Tibial artery (tissue), 4 donors: Measurements from ENCODE around the gene KIF24.

Experiments used
- DNase-seq, 2 donors: peaks; one replicate each; pipeline ENCODE4 v3.0.0-alpha.2; 2019
- H3K27ac ChIP-seq, 2 donors: fragments of 200-600 bp; sonication (generic) in 1 of 2; 1 replicate in 1 of 2; 2 replicates in 1 of 2; pipeline ENCODE4 v1.5.1; 2018 to 2019; ENCODE audit warnings: mild to moderate bottlenecking in 1 of 2
- H3K27me3 ChIP-seq, 2 donors: fragments of 200-600 bp; sonication (generic) in 1 of 2; one replicate each; pipeline versions ENCODE4 v1.5.1 to v1.6.0; 2016 to 2019
- H3K36me3 ChIP-seq, 3 donors: fragments of 200-600 bp; sonication (generic) in 2 of 3; one replicate each; pipeline ENCODE4 v1.5.1; 2016 to 2019; ENCODE audit warnings: mild to moderate bottlenecking in 2 of 3
- H3K4me1 ChIP-seq, 4 donors: fragments of 200-600 bp; sonication (generic) in 2 of 4; 1 replicate in 3 of 4; 2 replicates in 1 of 4; pipeline ENCODE4 v1.5.1; 2016 to 2019
- H3K4me3 ChIP-seq, 2 donors: fragments of 200-600 bp; sonication (generic) in 1 of 2; 1 replicate in 1 of 2; 2 replicates in 1 of 2; pipeline ENCODE4 v1.5.1; 2018 to 2019; ENCODE audit warnings: mild to moderate bottlenecking in 2 of 2
- H3K9me3 ChIP-seq, 3 donors: fragments of 200-600 bp; sonication (generic) in 1 of 3; one replicate each; pipeline ENCODE4 v1.5.1; 2016 to 2019
- intact Hi-C: fragments of 100-400 bp; cut with DNase I; formaldehyde crosslinking; loops from one replicate; pipeline ENCODE4 v1.15.0; 2023; ENCODE audit warnings: low total_unique reads
- TF ChIP-seq, protein P1 (sequence below), 2 experiments: fragments of 200-600 bp in 1 of 2; fragments of 450-650 bp in 1 of 2; IDR thresholded peaks; one replicate each; pipeline ENCODE4 v1.5.1; 2017 to 2019; ENCODE audit warnings: antibody characterized with exemption in 2 of 2, mild to moderate bottlenecking in 1 of 2, moderate library complexity in 1 of 2

The KIF24 gene, protein sequence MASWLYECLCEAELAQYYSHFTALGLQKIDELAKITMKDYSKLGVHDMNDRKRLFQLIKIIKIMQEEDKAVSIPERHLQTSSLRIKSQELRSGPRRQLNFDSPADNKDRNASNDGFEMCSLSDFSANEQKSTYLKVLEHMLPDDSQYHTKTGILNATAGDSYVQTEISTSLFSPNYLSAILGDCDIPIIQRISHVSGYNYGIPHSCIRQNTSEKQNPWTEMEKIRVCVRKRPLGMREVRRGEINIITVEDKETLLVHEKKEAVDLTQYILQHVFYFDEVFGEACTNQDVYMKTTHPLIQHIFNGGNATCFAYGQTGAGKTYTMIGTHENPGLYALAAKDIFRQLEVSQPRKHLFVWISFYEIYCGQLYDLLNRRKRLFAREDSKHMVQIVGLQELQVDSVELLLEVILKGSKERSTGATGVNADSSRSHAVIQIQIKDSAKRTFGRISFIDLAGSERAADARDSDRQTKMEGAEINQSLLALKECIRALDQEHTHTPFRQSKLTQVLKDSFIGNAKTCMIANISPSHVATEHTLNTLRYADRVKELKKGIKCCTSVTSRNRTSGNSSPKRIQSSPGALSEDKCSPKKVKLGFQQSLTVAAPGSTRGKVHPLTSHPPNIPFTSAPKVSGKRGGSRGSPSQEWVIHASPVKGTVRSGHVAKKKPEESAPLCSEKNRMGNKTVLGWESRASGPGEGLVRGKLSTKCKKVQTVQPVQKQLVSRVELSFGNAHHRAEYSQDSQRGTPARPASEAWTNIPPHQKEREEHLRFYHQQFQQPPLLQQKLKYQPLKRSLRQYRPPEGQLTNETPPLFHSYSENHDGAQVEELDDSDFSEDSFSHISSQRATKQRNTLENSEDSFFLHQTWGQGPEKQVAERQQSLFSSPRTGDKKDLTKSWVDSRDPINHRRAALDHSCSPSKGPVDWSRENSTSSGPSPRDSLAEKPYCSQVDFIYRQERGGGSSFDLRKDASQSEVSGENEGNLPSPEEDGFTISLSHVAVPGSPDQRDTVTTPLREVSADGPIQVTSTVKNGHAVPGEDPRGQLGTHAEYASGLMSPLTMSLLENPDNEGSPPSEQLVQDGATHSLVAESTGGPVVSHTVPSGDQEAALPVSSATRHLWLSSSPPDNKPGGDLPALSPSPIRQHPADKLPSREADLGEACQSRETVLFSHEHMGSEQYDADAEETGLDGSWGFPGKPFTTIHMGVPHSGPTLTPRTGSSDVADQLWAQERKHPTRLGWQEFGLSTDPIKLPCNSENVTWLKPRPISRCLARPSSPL (N-terminal part only)

DNA sequence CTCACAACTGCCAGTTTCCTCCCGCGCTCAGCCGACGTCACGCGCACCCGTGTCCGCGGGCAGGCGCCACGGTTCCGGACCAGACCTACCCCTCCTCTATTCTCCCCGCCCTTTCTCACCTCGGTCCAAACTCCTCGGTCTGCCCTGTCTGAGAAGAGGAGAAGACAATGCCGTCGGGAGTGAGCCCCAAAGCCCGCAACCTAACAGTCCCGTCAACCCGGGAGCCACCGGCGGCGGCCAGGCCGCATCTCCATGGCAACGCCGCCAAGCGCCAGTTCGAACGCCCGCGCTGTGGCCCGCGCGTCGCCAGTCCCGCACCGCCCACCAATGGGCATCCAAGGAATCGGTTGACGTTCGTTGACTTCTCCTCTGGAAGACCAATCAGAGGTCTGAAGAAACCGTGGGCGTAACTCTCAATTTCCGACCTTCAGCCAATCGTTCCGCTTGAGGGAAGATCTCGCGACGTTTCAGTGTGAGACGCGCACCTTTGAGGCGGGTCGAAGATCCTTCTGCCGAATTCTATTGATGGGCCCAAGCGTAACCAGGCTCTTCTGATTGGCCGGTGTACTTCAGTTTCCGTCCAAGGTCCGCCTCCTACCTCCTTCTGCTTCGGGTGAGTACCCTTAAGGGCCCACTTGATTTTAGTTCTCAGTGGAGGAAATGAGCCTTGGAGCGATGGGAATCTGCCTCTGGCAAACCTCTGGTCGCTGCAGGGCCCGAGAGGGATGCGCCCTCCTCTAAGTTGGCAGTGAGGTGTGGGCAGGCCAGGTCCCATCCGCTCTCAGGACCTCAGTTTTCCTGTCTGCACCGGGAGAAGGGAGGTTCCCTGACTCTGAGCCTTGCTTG is at the start of gene KIF24, which contains the start of gene NUDT2:
KIF24 (minus strand) TSS at position 282 of the 846 bp plus-strand sequence. CDS start 17,922 bp downstream, outside the sequence.
NUDT2 (plus strand) TSS at position 583 of the 846 bp plus-strand sequence. CDS start 9,471 bp downstream, outside the sequence.
- Histone ChIP-seq H3K36me3 (no peaks in the 10 kb centered on the region), H3K4me3 (peak within 1 kb of the TSS; percentile 66 to 76), H3K4me1 (peaks cover 0 to 19% (median 9%) of the 10 kb centered on the region in 4 donors), H3K27me3 (no peaks in the 10 kb centered on the region), H3K27ac (peak within 1 kb of the TSS; percentile 90), H3K9me3 (no peaks in the 10 kb centered on the region)
- TF ChIP-seq, protein P1, sequence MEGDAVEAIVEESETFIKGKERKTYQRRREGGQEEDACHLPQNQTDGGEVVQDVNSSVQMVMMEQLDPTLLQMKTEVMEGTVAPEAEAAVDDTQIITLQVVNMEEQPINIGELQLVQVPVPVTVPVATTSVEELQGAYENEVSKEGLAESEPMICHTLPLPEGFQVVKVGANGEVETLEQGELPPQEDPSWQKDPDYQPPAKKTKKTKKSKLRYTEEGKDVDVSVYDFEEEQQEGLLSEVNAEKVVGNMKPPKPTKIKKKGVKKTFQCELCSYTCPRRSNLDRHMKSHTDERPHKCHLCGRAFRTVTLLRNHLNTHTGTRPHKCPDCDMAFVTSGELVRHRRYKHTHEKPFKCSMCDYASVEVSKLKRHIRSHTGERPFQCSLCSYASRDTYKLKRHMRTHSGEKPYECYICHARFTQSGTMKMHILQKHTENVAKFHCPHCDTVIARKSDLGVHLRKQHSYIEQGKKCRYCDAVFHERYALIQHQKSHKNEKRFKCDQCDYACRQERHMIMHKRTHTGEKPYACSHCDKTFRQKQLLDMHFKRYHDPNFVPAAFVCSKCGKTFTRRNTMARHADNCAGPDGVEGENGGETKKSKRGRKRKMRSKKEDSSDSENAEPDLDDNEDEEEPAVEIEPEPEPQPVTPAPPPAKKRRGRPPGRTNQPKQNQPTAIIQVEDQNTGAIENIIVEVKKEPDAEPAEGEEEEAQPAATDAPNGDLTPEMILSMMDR (IDR thresholded peaks at IDR 0.05): no peak
- intact Hi-C loops: no loop called here
- peak; percentile 98 to 99 for DNase-seq

DNA sequence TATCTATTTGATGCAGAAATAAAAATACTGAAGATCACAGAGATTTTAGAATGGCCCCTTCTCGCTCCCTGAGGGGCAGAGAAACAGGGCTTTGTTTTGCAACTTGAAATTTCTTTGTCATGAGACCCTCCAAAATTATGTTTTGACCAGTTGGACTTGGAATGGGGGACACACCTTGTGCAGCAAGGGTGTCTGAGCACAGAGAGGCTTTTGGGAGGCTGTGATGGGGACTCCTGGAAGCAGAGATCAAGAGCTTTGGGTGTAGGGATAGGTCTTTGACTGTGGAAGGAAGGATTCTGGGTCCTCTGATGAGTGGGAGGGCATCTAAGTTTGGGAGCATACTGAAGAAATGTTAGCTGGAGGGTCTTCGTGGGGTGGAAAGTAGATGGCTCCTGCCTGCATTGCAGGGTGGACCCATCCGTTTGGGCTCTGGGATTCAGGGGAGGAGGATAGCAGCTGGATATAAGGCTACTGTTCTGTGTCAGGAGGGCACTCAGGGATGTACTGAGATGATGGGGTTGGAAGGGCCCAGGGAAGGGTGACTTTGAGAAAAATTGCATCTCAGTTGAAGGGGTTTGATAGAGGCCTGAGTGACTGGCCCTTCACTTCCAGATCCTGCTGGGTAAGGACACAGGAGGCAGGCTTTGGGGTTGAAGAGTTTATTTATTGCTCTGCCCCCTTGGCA is 49.5 kb upstream of the KIF24 start:
- no peaks in the 10 kb centered on the region for H3K9me3 ChIP-seq
- TF ChIP-seq, protein P1 (IDR thresholded peaks at IDR 0.05): no peak
- no peak overlapping the region for H3K4me3 ChIP-seq
- no peaks in the 10 kb centered on the region for H3K36me3 ChIP-seq
- no peaks in the 10 kb centered on the region for H3K27me3 ChIP-seq
- no peak overlapping the region for H3K27ac ChIP-seq
- intact Hi-C loops: no loop called here
- DNase-seq: no peak
- H3K4me1 ChIP-seq: peaks cover 0 to 46% (median 28%) of the 10 kb centered on the region in 4 donors

DNA sequence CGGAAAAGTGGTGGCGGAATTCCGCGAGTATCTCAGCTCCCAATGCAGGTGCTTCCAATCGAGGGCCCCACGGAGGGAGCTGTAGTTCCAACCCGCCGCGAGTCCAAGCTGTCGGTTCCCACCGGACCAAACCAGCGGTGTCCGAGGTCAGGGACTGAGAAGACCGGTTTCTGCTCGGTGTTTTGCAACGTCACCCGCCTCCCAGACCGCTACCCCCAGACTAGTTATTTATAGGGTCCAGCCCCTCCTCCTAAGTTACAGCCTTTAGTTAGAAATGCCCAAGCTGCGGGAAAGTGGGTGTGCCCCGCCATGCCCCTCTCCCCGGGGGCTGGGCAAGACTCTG is 48.3 kb upstream of the KIF24 start:
- H3K27ac ChIP-seq: peak overlapping the region; percentile 62 to 72
- no peaks in the 10 kb centered on the region for H3K9me3 ChIP-seq
- no peak for DNase-seq
- H3K36me3 ChIP-seq: peaks cover 0 to 5% (median 3%) of the 10 kb centered on the region in 3 donors
- peak overlapping the region; percentile 61 to 71 for H3K4me3 ChIP-seq
- peaks cover 0 to 4% of the 10 kb centered on the region in 2 donors for H3K27me3 ChIP-seq
- intact Hi-C loops: loop anchor here (2.0 kb wide), 1 partner anchor 47 kb away; no protein-coding TSS in a partner anchor
- TF ChIP-seq, protein P1 (IDR thresholded peaks at IDR 0.05): no peak
- H3K4me1 ChIP-seq: peaks cover 0 to 46% (median 28%) of the 10 kb centered on the region in 4 donors

DNA sequence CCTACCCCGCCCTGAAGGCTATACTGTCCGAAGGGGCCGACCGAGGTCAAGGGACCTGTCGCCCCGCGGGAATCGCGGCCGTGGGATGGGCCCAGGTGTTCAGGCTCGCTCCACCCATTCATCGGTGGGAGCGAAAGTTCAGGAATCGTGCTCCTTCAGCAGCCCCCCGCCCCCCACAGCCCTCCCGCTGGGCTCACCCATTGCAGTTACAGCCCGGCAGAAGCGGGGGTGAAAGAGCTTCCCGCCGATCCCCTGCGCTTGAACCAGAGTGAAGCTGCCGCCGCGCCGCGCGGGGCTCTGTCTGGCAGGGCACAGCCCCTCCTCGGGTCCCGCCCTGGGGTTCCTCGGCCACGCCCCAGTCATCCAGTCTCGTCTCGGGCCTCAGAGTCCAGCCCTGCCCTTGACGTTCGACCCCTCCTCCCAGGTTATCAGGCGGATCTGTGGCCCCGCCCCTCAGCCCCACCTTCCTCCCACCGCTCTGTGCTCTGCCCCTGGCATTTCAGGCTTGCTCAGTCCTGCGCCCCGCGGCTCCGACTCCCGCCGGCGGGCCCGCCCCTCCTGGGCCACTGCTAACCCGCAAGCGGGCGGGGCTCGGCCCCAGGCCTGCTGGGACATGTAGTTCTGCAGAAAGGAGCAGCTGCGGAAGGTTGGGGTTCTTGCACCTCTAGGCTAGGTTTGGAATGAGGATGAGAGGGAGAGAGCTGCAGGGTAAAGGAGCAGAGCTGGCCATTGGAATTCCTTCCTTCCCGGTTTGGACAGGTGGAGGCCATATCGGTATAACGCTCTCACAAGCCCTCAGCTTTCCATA is 47.7 kb upstream of the KIF24 start, which contains the start of gene MYORG:
MYORG (minus strand) TSS at position 303 of the 808 bp plus-strand sequence. CDS start 3,955 bp downstream, outside the sequence.
- DNase-seq: peak; percentile 92 to 93
- intact Hi-C loops: loop anchor here (2.0 kb wide), 1 partner anchor 46 kb away; no protein-coding TSS in a partner anchor
- Histone ChIP-seq H3K27ac (peak within 1 kb of the TSS; percentile 62 to 72), H3K4me1 (peaks cover 0 to 46% (median 28%) of the 10 kb centered on the region in 4 donors), H3K36me3 (peaks cover 0 to 11% (median 9%) of the 10 kb centered on the region in 3 donors), H3K27me3 (peaks cover 0 to 10% of the 10 kb centered on the region in 2 donors), H3K4me3 (peak within 1 kb of the TSS; percentile 61 to 71), H3K9me3 (peaks cover 0 to 5% (median 0%) of the 10 kb centered on the region in 3 donors)
- TF ChIP-seq, protein P1 (IDR thresholded peaks at IDR 0.05): no peak
